ENCODE results near the gene ADAMTSL4.

The ADAMTSL4 gene

GRCh38 chr1:150532860-150533259 lies 16.3 kb upstream of the ADAMTSL4 start:
- TF ChIP-seq, protein P1, sequence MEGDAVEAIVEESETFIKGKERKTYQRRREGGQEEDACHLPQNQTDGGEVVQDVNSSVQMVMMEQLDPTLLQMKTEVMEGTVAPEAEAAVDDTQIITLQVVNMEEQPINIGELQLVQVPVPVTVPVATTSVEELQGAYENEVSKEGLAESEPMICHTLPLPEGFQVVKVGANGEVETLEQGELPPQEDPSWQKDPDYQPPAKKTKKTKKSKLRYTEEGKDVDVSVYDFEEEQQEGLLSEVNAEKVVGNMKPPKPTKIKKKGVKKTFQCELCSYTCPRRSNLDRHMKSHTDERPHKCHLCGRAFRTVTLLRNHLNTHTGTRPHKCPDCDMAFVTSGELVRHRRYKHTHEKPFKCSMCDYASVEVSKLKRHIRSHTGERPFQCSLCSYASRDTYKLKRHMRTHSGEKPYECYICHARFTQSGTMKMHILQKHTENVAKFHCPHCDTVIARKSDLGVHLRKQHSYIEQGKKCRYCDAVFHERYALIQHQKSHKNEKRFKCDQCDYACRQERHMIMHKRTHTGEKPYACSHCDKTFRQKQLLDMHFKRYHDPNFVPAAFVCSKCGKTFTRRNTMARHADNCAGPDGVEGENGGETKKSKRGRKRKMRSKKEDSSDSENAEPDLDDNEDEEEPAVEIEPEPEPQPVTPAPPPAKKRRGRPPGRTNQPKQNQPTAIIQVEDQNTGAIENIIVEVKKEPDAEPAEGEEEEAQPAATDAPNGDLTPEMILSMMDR (IDR thresholded peaks at IDR 0.05; ENCODE audit: extremely low read depth, insufficient read depth, missing control alignments) = no peak
- no peak for DNase-seq (ENCODE audit: low spot score)
- in situ Hi-C loops (cut with MboI; ENCODE audit: low pct_unique_long_range_greater_than_20kb, low sequenced_read_pairs, unreplicated experiment) = loop anchor here (10.0 to 25.0 kb wide), 2 partner anchors 68 to 271 kb away; partner anchors contain the start of genes APH1A, C1orf54 and CA14

GRCh38 chr1:150534002-150534401 lies 15.2 kb upstream of the ADAMTSL4 start:
- TF ChIP-seq, protein P1 (IDR thresholded peaks at IDR 0.05; ENCODE audit: extremely low read depth, insufficient read depth, missing control alignments) = no peak
- in situ Hi-C loops (cut with MboI; ENCODE audit: low pct_unique_long_range_greater_than_20kb, low sequenced_read_pairs, unreplicated experiment) = loop anchor here (10.0 to 25.0 kb wide), 2 partner anchors 69 to 272 kb away; partner anchors contain the start of genes APH1A, C1orf54 and CA14
- no peak for DNase-seq (ENCODE audit: low spot score)

GRCh38 chr1:150535511-150536287 lies 13.5 kb upstream of the ADAMTSL4 start:
- TF ChIP-seq, protein P1 (IDR thresholded peaks at IDR 0.05; ENCODE audit: extremely low read depth, insufficient read depth, missing control alignments) = no peak
- DNase-seq (ENCODE audit: low spot score) = no peak
- in situ Hi-C loops (cut with MboI; ENCODE audit: low pct_unique_long_range_greater_than_20kb, low sequenced_read_pairs, unreplicated experiment) = loop anchor here (10.0 to 25.0 kb wide), 2 partner anchors 71 to 273 kb away; partner anchors contain the start of genes APH1A, C1orf54 and CA14

GRCh38 chr1:150536836-150537731 lies 12.1 kb upstream of the ADAMTSL4 start:
- DNase-seq (ENCODE audit: low spot score) = no peak
- in situ Hi-C loops (cut with MboI; ENCODE audit: low pct_unique_long_range_greater_than_20kb, low sequenced_read_pairs, unreplicated experiment) = loop anchor here (10.0 to 25.0 kb wide), 2 partner anchors 72 to 275 kb away; partner anchors contain the start of genes APH1A, C1orf54 and CA14
- TF ChIP-seq, protein P1 (IDR thresholded peaks at IDR 0.05; ENCODE audit: extremely low read depth, insufficient read depth, missing control alignments) = no peak

- no peak for DNase-seq (ENCODE audit: low spot score)
- TF ChIP-seq, protein P1 (IDR thresholded peaks at IDR 0.05; ENCODE audit: extremely low read depth, insufficient read depth, missing control alignments) = peak; percentile 9
- in situ Hi-C loops (cut with MboI; ENCODE audit: low pct_unique_long_range_greater_than_20kb, low sequenced_read_pairs, unreplicated experiment) = loop anchor here (10.0 to 25.0 kb wide), 2 partner anchors 73 to 276 kb away; partner anchors contain the start of genes APH1A, C1orf54 and CA14
These were observed 11.2 kb upstream of the ADAMTSL4 start for GRCh38 chr1:150537732-150538684.

Measured in GM13977 (cell line).